HG02678 (cell line): Measurements from ENCODE around the gene C2orf49.

Source experiments
- ATAC-seq: cut with Tn5 transposase; IDR thresholded peaks from one replicate; pipeline ENCODE4 v1.9.1; 2021; ENCODE audit warnings: mild to moderate bottlenecking, moderate library complexity; ENCODE audit not compliant: unreplicated experiment

Gene C2orf49

DNA sequence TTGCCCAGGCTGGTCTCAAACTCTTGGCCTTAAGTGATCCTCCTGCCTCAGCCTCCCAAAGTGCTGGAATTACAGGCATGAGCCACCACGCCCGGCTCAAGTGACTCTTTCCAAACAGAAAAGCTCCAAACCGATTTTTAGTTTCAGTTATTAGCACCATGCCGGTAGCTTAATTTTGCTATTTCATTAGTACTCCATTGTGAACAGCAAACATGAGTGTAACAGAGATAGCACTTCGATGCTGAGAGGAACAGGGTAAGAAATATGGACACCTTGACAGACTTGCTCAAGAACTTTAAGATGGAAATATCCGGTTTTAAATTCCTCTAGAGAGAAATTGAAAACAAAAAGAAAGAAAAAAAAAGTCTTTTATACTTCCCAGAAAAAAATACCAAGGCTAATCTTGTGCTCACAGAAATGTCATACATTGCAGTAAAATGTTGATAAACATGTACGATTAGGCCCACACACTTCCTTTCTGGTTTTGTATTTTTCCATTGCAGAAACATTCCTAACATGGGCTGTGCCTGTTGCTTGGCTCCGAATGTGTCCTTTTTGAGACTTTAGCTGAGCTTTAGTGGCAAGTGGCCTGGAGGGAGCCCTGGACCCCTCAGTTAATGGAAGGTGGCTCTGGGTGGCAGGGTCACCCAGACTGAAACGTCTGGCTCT lies 43.2 kb downstream of the C2orf49 start:
- ATAC-seq: no peak

DNA sequence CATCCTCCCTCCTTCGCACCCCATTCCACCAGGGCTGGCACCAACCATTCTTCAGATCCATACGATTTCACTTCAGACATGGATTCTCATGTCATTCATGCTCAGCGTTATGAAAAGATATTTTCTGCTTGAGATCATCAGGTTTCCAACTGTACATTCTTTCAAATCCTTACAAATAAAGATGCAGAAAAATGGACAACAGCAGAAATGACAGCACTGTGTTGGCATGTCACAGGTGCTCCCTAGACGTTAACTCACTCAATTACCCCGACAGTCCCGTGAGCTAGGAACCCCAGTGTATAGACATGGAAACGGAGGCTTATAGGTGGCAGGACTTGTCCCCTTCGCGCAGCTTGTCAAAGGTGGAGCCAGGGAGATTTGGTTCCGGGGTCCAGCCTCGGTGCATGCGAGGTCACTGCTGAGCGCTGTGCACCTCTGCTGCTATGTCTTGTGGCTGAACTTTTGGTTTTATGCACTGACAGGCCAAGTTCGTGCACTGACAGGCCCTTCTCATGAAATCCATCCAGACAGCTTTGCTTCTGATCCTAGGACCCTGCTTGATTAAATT lies 43.8 kb downstream of the C2orf49 start:
- no peak for ATAC-seq

DNA sequence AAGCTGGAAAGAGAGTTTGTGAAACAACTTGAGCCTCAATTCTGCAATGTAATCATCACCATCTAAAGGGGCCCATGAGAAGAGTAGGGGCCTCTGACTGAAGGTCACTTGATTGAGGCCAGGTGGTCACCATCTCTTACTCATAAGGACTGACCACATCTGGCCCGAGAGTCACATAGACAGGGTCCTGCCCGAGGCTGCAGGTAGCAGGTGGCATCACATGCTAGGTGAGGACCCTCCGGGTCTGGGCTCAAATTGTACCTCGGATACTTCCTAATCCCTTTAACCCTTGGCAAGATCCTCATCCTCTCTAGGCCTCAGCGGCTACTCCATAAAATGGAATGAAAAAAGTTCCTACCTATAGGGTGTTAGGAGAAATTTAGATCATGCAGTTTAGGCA lies 44.8 kb downstream of the C2orf49 start:
- ATAC-seq: no peak

DNA sequence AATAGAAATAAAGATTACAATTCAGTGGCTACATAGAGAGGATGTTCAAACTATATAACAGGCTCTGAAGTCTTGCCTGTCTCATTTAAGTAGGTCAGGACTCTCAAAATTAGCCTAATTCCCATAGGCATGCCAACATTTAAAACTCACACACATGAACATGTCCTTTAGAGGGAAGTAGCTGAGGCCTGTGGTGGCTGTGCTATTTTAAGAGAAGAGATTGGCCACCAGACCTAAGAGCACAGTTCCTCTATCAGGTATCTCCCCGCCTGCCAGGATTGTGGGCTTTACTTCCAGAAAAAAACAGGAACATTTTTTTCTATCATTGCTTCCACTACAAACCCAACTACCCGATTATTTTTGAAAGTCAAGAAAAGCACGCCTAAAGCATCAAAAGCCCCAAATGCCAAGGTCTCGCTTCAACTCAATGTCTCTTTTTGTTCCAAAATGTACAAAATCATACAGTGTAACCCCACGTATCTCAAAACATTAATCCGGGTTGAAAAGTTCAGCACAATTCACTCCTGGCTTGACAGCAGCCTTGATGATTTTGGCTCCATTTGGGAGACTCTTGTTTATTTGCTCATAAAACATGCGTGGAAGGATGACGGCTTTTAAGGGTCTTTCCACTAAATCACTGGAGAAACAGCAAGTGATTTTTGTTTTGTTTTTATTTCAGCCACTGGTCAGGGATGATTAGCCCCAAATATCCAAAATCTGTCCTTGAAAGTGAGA lies 46.3 kb downstream of the C2orf49 start:
- ATAC-seq: no peak

DNA sequence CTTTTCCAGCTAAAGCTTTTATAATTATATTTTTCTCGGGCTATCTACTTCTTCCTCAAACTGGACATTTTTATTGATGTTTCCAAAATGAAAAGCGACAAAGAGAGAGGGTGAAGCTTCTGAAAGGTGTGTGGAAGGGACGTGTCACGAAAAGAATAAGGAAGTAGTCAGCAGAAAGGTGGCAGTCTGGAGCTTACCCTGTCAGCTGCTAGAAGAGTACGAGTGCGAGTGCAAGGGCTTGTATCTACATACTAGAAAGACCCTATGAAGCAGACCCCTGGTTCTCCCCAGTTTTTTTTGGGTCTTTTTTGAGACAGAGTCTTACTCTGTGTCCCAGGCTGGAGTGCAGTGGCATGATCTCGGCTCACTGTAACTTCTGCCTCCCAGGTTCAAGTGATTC lies 46.9 kb downstream of the C2orf49 start:
- ATAC-seq: no peak

DNA sequence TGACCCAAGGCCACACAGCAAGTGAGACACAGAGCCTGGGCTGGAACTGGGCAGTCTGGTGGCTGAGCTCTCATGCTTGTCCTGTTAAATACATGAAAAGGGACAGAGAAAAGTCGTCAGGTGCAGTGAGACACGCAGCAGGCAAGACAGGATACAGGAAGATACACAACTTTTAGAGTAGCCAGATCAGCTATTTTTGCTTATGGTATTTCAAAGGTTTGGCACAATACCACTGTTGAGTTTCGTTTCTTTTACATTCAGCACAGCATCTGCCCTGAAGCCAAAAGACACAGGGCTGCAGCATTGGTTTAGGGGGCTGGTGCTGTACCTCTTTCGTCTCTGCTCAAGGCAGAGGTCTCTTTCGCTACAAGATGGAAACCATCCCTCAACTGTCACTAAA lies 47.5 kb downstream of the C2orf49 start:
- no peak for ATAC-seq

DNA sequence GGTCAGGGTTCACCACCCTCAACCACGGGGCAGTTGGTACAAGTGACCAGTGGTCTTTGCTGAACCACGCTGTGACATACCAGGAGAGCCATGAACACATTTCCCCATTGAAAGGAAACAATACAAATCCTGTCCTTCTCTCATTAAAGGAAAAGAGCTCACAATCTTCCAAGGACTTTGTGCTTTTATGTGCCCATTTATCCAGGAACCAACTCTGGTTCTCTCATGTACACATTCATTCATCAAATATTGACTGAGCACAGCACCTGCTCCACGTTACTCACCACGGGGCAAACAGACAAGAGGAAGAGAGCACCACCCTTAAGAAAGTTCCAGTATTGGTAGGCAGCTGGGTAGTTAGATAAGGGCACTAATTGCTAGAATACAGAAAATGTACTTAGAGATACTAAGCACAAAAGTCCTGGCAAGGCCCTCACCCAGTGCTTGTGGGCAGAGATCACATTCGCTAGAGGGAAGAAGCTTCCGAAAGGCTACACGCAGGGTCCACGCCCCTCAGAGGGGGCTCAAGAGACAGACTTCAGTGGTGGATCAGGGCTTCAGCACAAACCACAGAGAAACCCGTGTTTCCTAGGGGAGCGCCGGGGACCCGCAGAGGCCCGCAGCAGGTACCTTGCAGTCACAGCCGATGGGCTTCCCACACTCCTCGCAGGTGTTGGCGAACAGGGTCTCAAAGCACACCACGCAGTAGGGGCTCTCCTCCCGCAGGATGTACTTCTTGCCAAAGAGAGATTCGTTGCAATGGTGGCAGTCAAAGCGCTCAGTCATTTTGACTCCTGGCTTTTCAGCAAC lies 48.6 kb downstream of the C2orf49 start:
- no peak for ATAC-seq

DNA sequence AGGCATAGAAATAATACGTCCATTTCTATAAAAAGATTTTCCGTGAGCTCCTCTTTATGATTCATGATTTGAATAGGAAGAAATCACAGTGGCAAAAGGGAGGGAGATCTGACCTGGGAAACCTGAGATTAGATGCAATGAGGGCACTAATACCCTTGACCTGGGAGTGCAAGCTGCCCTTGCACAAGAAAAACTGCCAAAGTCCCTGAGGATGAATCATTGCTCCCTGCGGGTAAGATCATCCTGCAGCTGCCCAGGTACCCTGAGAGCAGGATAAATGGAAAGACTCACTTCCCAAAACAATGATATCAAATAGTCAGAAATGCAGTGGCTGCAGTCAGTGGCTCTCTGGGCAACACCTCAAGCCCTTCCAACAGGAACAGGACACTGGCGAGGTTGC lies 49.9 kb downstream of the C2orf49 start:
- ATAC-seq: no peak

DNA sequence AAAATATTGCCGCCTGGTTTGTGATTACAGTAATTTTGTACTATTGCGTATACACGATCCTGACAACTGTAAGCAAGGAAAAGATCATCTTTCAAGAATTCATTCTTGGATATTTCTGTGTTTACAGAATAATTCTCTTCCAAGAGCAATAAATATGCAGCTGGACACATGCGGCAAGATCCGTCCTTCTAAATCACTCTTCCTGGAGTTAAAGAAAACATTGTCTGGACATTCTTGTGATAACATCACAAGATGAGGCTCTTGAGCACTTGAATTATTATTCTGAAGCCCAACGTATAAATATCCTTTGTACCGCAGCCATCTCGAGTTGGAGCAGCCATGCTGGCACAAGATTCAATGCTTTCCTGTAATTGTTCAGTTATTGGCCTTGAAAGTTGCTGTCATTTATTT lies 51.6 kb downstream of the C2orf49 start:
- ATAC-seq: no peak

DNA sequence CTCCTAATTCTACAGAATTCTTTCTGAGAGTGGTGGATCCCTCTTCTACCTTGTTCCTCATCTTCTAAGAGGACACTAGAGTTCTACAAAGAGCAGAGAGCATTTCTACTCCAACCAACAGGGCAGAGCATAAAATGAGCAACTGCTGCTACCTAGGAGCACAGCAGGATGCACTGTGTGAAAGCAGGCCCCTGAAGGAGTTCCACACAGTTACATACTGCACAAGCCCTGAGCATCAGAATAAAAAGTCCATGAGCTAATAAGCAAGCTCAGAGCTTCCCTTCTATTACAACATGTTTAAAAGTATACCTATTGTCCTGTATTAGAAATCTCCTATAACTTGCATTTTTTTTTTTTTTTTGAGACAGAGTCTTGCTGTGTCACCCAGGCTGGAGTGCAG lies 53.1 kb downstream of the C2orf49 start:
- ATAC-seq: no peak

DNA sequence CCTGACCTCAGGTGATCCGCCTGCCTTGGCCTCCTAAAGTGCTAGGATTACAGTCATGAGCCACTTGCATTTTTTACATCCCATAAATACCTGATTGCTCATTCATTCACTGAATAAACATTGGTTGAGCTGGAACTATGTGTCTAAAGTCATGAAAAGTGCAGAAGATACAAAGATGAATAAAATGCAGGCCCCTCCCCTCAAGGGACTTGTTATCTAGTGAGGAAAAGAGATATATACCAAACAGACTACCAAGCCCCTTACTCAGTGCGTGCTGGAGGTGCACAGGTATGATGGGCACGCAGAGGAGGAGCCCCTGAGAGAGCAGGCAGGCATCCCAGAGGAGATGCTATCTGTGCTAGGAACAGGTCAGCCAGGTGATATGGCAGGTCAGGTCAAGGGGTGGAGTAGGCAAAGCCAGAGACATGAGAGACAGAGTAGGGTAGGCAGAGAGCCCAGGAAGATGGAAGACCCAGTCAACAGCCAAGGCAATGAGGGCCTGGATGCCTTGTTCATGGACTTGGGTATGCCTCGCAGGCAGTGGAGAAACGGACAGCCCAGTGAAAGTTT lies 53.8 kb downstream of the C2orf49 start:
- ATAC-seq: no peak

DNA sequence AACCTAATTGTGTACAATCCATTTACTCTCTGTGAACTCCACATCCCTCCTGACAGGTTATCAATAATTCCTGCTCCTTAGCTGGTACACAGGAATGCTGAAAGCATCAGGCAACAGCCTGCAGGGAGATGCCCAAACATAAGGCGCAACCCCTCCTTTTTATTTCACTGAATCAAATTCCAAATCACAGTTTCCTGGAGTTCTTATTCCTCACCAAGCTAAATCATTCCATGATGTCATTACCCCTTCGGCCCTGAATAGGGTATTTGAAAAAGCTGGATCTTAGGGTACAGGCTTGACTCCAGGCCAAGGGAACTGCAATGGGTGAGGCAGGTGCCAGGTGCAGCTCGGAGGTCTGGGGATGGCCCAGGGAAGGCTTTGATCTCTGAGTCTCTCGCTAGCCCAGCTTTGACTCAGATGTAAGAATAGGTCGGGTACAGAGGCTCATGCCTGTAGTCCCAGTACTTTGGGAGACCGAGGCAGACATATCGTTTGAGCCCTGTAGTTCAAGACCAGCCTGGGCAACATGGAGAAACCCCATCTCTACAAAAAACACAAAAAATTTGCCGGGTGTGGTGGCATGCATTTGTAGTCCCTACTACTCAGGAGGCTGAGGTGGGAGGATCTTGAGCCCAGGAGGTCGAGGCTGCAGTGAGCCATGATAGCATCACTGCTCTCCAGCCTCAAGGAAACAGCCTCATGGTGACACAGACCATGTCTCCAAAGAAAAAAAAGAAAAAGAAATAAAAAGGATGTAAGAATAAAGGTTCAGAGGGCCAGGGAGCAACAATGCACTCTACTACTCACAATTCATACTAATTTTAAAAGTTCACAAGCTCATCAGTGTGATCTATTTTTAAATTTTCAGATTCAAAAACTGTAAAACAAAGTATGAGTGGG lies 54.7 kb downstream of the C2orf49 start:
- no peak for ATAC-seq

DNA sequence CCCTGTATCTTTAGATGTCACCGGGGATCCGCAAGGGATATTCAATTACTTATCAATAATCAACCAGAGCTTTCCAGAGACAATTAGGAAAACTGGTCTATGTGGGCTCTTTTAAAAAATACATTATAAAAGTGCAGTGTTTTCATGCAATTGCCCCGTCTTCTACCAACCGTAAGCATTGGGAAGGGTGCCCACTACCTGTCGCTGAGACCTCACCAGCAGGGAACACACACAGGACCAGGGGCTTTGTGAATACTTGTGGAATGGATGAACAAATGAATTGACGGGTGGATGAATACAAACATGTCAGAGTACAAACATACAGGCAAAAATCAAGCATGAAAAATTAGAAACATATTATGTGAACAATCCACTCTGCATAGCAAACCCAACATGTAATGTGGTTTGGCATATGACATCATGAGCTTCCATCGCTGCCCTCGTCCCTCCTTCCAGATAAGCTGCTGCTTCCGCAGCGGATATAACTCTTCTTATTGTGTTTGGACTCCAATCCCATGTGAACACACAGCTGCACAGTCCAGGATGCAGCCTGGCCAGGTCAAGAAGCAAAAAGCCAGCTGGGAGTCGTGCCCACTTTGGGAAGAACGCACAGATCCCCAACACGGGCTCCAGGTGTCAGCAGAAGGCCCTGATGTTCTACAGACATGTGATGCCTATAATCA lies 56.2 kb downstream of the C2orf49 start:
- no peak for ATAC-seq

DNA sequence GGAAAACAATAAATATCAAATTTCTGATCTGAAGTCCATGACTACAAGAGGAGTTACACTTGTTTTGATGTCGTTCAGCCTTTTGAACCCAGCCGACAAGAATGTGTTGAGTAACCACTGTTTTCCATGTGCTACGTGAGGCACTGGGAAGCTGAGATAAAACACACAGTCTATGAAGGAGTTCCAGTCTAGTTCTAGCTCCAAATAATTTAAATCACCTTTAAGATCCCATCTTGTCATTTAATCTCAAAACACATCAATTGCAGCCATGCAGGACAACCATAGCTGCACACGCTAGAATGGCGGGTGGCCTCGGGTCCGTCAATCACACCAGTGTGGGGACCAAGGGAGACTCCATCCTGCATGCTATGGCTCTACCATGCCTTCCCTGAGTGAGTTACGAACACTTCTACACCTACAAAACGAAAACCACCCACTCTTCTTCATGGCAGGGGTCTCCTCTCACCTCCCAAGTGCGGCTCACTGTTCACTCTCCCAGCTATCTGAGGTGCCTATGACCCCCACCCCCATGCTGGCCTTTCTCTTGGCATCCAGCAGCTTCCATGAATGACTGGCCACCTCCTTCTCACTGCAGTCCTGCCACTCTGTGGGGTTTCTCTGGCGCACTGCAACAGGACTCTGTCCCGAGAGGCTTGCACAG lies 57.7 kb downstream of the C2orf49 start:
- no peak for ATAC-seq

DNA sequence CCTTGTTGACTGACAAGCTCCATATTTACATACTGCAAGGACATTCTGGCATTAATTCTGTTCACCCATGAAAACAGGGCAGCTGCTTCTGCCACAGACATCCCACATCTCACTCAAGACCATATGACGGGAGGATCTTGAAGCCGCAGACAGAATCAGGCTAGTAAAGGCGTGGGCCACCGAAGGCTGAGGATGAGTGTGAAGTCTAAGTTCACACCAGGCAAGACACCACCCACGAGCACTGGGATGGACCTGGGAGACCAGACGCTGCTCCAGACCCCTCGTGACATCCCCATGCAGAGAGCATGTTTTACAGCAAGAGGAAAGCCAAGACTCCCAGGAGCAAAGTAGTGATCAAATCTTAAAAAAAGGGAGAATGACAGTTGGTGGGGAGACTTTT lies 58.4 kb downstream of the C2orf49 start:
- ATAC-seq: no peak

DNA sequence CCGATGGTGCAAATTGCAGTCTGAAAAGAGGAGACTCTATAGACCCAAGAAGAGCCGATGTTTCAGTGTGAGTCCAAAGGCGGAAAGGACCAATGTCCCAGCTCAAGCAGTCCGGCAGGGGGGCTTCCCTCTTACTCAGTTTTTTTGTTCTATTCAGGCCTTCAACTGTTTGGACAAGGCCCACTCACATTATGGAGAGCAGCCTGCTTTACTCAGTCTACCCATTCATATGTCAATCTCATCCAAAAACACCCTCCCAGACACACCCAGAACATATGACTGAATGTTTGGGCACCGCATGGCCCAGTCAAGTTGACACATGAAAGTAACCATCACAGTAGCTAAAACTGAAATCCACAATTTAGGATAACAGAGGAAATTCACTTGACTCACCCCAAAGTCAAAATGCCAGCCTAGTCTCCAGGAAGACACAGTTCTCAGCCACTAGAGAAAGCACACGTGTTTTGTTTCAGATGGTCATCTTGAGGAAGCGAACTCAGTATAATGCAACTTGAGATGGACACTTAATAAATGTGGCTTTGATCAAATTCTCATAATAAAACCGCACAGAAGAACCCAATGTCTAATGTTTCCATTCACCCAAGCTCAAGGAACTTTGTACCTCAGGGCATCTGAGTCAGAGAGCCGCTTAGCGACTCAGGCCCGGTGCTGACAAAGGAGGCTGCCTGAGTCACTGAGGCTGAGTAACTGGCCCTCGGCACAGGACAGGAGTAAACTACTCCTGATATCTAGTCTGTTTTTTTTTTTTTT lies 59.1 kb downstream of the C2orf49 start:
- no peak for ATAC-seq

DNA sequence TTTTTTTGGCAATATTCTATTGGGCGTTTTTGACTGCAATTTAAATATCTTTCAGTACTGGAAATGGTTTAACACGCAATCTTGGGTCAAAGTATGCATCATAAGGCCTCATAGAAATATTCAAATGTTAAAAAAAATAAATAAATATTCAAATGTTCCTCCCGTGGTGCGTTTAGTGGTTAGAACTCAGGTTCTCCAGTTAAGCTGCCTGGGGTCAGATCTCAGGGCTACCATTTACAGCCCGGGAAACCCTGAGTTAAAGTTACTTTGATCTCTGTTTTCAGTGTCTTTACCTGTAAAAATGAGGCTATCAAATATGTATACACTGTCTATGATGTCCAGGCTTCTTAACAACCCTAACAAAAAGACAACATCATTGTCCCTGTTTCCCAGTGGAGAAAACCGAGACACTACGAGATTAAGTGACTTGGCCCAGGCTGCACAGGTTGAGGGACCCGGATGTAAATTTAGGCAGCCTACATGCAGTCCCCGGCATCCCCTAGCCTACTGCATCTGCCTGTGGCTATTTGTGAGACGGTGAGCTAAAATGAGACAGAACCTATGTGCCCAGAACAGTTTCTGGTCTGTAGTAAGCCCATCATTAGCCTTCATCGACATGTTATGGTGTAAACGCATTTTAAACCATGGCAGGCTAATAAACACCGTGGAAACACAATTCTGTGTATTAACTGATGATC lies 59.8 kb downstream of the C2orf49 start:
- ATAC-seq: no peak

DNA sequence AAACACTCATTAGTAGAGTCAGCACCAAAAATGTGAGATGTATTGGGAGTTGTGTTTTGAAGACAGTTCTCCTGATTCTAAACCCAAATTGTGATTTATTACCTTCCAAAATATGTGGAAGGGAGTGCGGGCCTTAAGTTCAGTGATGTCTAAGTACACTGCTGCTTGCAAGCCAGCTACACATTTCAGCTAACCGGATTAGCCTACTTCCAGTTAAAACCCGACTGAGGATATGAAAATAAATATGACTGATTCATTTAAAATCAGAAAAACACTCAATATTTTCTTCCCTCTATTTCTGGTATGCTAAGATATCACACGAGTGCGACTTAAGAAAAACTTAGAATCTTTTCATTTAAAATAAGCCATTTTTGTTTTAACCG lies 60.6 kb downstream of the C2orf49 start:
- no peak for ATAC-seq
